H1 (cell line): ENCODE data around the gene CCDC71L. TPM values are rescaled to one million over a fixed set of nuclear protein-coding genes. Genes with fewer than 3 reads are reported as not detected.

Experiments
- POLR2A ChIP-seq, 2 experiments: IDR thresholded peaks; 1 replicate in 1 of 2; 2 replicates in 1 of 2; pipeline ENCODE4 v1.6.1; 2011; ENCODE audit warnings: low read depth in 2 of 2, low read length in 2 of 2, mild to moderate bottlenecking in 2 of 2; ENCODE audit errors: control extremely low read depth in 1 of 2
- POU5F1 ChIP-seq: IDR thresholded peaks from 2 replicates; pipeline ENCODE4 v1.6.1; 2011; ENCODE audit warnings: low read depth, mild to moderate bottlenecking, low read length, moderate library complexity
- RXRA ChIP-seq: IDR thresholded peaks from 2 replicates; pipeline ENCODE4 v1.6.1; 2011; ENCODE audit warnings: low read depth, mild to moderate bottlenecking, low read length, moderate library complexity; ENCODE audit not compliant: insufficient read depth
- polyA plus RNA-seq, 7 experiments: library from polyadenylated mRNA; depleted of rRNA in 3 of 7; stranded (reverse) in 5 of 7; unstranded in 2 of 7; fragments of >200 nt in 5 of 7; fragments of 200-250 nt in 2 of 7; gene quantifications; 1 replicate in 5 of 7; 2 replicates in 1 of 7; 4 replicates in 1 of 7; pipeline versions ENCODE4 v1.2.1 to v1.2.3, GENCODE V29; 2011 to 2013; ENCODE audit warnings: missing spikeins in 2 of 7, mixed read lengths in 2 of 7
- total RNA-seq: library from RNA; stranded (reverse); fragmentation: NEBNext Ultra II Directional; extraction: Animal tissue kit (Norgen Biotek cat#: 25700); gene quantifications from 2 replicates; pipeline ENCODE4 v1.2.1, GENCODE V29; 2021

The CCDC71L gene
- total and polyA plus RNA-seq, 2 of the 8 experiments (the other 6 are each of a cell fraction or from before 2014, with no cell fraction given) = 12.5 to 16.7 TPM

- TF ChIP-seq POU5F1 (no peak), POLR2A (IDR thresholded peaks at IDR 0.05; ENCODE audit: control extremely low read depth in 1 of 2, low read depth in 2 of 2, low read length in 2 of 2) (no peak), RXRA (no peak)
Measured at GRCh38 chr7:106664343-106664742, 3.4 kb upstream of the CCDC71L start (continued).
